Middle frontal gyrus (tissue), 1 donor: ENCODE results near the gene IL15RA.
"Not testable (repeated sequence)": the region's sequence is repeated elsewhere in the genome, so short reads cannot be mapped to it uniquely, and the experiment has no call there.

Experiments used
- DNase-seq: peaks from one replicate; pipeline ENCODE4 v3.0.0-alpha.2; 2015; ENCODE audit warnings: low spot score; ENCODE audit errors: extremely low spot score

IL15RA gene

GRCh38 chr10:6006546-6006945 lies 29.2 kb upstream of the IL15RA start:
- DNase-seq: no peak

- DNase-seq: no peak
Observed at GRCh38 chr10:6005856-6006395, 28.6 kb upstream of the IL15RA start.

- not testable (repeated sequence) for DNase-seq
Observed at GRCh38 chr10:6005161-6005804, 27.9 kb upstream of the IL15RA start.

GRCh38 chr10:6002809-6003510 lies 25.6 kb upstream of the IL15RA start:
- DNase-seq: no peak

- DNase-seq: no peak
Observed at GRCh38 chr10:5999440-6000165, 22.3 kb upstream of the IL15RA start.

GRCh38 chr10:5996696-5997095 lies 19.4 kb upstream of the IL15RA start:
- no peak for DNase-seq

GRCh38 chr10:5992398-5992797 lies 15.1 kb upstream of the IL15RA start:
- DNase-seq: no peak

GRCh38 chr10:5991708-5992107 lies 14.4 kb upstream of the IL15RA start:
- DNase-seq: no peak

- no peak for DNase-seq
Observed at GRCh38 chr10:5989756-5990155, 12.4 kb upstream of the IL15RA start.

- DNase-seq: no peak
Observed at GRCh38 chr10:5988336-5988920, 11.1 kb upstream of the IL15RA start.

GRCh38 chr10:5987747-5988146 lies 10.4 kb upstream of the IL15RA start:
- DNase-seq: no peak

GRCh38 chr10:5985029-5985428 lies 7.7 kb upstream of the IL15RA start:
- no peak for DNase-seq

- no peak for DNase-seq
Observed at GRCh38 chr10:5983774-5984173, 6.4 kb upstream of the IL15RA start.

GRCh38 chr10:5981529-5981928 lies 4.2 kb upstream of the IL15RA start:
- DNase-seq: no peak

GRCh38 chr10:5978230-5978489 lies 817 bp upstream of the IL15RA start:
- no peak for DNase-seq

GRCh38 chr10:5976512-5977470 lies 552 bp downstream of the IL15RA start:
- no peak for DNase-seq

- DNase-seq: no peak
Observed at GRCh38 chr10:5975641-5976473, 1.5 kb downstream of the IL15RA start.

- DNase-seq: no peak
Observed at GRCh38 chr10:5973069-5973468, 4.3 kb downstream of the IL15RA start.

- DNase-seq: no peak
Observed at GRCh38 chr10:5971886-5972285, 5.5 kb downstream of the IL15RA start.

GRCh38 chr10:5971315-5971832 lies 6.0 kb downstream of the IL15RA start:
- DNase-seq: no peak
